Breast epithelium (tissue), 3 donors: ENCODE results near the gene RELN.

Source experiments
- POLR2A ChIP-seq: fragments of 450-650 bp; IDR thresholded peaks from one replicate; pipeline ENCODE4 v1.6.1; 2016; ENCODE audit warnings: antibody characterized with exemption, mild to moderate bottlenecking, moderate library complexity
- TF ChIP-seq, protein P1 (sequence below), 3 donors: fragments of 450-650 bp; IDR thresholded peaks; one replicate each; pipeline ENCODE4 v1.5.1; 2016 to 2017; ENCODE audit warnings: antibody characterized with exemption in 3 of 3, mild to moderate bottlenecking in 3 of 3, moderate library complexity in 3 of 3

DNA sequence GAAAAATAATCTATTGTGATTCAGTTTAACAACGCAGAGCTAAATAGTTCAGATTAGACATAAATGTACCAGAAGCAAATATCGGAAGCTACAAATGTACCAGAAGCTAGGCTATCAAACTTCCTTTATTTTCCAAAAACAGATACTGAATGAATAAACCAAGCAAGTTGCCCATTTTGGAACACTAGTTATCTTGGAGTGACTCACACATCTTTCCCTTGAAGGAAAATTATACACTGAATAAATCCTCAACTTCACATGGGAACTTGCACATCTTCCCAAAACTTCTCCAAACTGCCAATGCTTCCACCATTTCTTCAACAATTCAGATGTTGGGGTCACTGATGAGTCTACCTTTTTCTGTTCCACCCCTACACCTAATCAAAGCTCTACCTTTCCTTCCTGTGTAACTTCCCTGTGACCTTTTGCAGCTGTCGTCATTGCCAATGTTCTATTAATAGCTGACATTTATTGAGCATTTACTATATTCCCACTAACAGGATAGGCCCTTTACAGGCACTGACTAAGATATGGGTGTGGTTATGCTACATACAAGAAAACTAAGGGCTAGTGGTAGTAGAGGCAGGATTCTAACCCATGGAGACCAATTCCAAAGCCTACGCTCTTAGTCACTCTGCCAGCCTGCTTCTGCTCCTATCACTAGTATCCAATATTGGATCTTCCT lies 22.7 kb downstream of the RELN start:
- TF ChIP-seq POLR2A: no peak
- TF ChIP-seq, protein P1, sequence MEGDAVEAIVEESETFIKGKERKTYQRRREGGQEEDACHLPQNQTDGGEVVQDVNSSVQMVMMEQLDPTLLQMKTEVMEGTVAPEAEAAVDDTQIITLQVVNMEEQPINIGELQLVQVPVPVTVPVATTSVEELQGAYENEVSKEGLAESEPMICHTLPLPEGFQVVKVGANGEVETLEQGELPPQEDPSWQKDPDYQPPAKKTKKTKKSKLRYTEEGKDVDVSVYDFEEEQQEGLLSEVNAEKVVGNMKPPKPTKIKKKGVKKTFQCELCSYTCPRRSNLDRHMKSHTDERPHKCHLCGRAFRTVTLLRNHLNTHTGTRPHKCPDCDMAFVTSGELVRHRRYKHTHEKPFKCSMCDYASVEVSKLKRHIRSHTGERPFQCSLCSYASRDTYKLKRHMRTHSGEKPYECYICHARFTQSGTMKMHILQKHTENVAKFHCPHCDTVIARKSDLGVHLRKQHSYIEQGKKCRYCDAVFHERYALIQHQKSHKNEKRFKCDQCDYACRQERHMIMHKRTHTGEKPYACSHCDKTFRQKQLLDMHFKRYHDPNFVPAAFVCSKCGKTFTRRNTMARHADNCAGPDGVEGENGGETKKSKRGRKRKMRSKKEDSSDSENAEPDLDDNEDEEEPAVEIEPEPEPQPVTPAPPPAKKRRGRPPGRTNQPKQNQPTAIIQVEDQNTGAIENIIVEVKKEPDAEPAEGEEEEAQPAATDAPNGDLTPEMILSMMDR (IDR thresholded peaks at IDR 0.05): no peak
